ENCODE results near the gene RPP40.

DNA sequence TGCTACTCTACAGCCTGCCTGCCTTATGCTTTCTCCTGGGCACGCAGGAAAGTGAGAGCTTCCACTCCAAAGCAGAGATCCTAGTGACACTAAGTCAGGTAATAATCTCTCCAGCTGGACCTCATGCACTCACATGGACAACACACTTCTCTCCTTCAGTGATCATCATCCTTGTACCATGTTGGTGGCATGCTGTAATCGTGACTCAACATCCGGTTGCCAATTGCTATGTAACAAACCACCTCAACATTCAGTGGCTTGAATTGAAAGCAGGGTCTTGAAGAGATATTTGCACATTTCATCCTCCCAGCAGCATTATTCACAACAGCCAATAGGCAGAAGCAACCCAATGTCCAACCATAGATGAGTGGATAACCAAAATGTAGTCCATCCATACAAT, 41.0 kb upstream of the RPP40 start:
- no peak for TF ChIP-seq ZNF384 (IDR thresholded peaks at IDR 0.05)
- no peak for TF ChIP-seq SP1 (IDR thresholded peaks at IDR 0.05)
- no peak for TF ChIP-seq FOXK2 (IDR thresholded peaks at IDR 0.05)

All from HEK293T (cell line).